ENCODE measurements around the gene ANK3.
A peak's percentile ranks its signal among the peaks of the same experiment; 100 is the strongest.

ANK3 gene

DNA sequence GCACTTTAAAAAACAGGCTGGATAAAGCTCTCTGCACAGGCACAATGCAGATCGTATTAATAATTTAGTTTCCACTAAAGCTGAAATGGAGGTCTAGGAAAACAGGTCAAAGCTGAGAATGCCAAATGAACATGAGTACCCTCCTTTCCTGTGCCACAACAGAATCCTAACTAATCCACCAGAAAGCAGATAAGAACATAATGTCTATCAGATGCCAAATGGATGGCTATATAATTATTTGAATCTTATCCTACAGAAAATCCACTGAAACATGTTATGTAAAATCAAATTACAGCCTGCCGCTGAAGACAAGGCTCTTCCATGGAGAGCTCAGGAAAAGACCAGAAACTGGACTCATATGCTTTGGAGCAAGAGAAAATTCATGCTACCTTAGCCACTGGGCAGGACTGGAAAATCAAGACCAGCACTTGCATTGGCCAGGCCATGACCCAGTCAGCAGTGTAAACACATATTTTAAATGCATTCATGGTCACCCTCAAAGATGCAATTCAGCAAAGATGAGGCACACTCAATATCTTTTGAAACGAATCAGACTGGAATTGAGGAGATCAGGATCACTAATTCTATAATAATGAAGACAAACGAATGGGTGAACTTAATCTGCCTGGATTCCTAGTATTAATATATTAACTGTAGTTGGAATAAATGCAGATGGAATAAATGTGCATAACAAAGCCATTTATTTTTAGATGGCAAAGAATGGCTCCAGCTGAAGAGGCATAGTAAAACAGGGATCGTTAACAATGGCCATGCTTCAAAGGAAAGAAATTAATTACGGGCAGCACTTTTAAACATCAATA is 13.2 kb downstream of the ANK3 start:
- no peak for DNase-seq

- DNase-seq = no peak
Measured at GRCh38 chr10:60375293-60376004, 14.2 kb downstream of the ANK3 start.

- no peak for DNase-seq
Measured at GRCh38 chr10:60374836-60375235, 14.8 kb downstream of the ANK3 start.

GRCh38 chr10:60372436-60372835 is 17.2 kb downstream of the ANK3 start:
- no peak for DNase-seq

DNA sequence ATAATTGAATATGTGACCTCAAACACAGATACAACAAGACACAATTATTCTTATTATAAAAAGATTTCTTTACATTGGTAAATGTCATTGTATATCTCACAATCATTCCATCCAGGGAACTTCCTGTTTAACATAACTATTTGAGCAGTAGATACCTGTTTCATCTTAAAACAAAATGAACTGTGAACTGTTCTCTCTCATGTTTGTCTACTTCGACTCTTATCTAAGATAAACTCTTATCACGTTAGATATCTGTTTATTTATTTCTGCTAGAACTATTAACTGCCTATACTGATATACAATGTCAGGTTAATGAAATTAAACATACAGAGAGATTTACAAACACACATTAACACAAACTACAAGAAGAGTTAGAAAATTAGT is 20.1 kb downstream of the ANK3 start:
- DNase-seq = peak in 1 of 2 experiments; percentile 0

DNA sequence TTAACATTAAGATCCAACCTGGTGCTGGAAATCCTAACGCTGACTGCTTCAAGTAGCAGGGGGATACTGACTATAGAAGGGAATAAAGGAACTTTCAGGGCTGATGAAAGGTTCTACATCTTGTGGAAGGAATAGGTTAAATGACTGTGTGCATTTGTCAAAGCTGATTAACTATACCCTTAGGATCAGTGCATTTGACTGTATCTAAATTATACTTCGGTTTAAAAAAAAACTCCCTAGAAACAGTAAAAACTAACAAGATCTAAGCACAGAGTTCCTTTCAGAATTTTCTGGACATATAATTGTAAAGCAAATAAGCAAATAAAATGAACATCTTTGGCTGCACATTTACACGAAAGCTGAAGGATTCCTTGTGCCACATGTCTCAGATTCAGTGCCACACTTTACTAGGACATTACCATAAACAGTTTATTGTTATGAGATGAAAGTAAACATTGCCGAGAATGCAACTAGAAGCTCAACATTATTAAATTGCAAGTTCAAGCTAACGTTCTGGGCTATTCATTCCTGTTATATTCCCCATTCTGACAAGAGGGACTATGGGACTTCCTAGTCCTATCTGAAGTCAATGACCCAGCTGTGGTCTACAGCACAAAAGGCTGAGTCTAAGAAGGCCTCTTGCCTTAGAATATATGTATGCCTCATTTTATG is 20.7 kb downstream of the ANK3 start:
- DNase-seq = no peak

DNA sequence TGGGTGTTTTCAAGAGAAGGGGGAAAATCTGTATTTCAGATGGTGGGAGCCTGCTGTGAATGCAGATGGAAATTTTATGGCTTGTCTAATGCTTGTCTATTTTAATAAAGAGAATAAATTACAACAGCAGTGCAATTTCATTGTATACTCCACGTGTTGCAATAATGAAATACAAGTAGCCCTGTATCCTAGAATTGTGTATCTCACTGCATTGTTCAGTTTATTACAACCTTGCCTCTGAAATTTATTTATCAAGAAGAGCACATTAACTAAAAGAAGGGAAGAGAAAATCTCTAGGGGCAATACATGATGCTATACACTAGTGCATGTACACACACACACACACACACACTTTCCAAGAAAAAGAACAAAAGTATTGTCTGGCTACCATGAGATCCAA is 21.8 kb downstream of the ANK3 start:
- DNase-seq = no peak

DNA sequence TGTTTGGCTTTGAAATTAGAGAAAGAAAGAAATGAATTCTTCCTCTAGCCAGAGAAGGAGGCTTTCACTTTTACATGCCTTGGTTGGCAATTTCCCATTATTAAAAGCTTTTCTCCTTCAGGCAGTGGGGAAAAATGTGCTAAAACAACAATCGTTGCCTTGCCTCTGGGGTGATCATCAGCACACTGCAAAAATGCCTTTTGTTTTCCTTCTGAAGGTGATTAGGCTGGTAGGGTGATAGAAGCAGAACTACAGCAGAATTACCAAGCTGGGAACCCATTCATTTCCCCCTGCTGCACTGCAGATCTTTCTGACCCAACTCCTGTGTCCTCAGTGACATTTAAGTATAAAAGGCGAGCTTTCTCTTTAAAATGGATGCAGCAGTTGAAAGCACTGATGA is 22.2 kb downstream of the ANK3 start:
- DNase-seq = no peak

- no peak for DNase-seq
Measured at GRCh38 chr10:60367024-60367423, 22.7 kb downstream of the ANK3 start.

DNA sequence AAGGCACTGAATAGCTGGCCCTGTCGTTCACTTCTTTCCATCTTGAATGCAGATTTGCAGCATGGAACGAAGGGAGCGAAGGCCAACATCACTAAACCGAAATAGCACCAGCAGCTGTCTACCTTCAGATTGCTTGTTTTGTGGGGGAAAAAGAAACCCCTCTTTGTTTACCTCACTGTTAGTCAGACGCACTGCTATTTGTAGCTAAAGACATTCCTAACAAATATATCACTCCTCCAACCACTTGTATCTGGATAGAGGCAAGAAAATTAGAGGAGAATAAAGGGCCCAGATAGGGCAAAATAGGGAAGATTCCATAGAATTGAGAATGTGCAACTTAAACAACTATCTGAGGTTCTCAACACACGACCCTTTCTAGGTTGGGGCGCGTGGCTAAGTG is 26.5 kb downstream of the ANK3 start:
- DNase-seq = no peak

GRCh38 chr10:60362461-60362860 is 27.2 kb downstream of the ANK3 start:
- DNase-seq = no peak

GRCh38 chr10:60359066-60359465 is 30.6 kb downstream of the ANK3 start:
- no peak for DNase-seq

DNA sequence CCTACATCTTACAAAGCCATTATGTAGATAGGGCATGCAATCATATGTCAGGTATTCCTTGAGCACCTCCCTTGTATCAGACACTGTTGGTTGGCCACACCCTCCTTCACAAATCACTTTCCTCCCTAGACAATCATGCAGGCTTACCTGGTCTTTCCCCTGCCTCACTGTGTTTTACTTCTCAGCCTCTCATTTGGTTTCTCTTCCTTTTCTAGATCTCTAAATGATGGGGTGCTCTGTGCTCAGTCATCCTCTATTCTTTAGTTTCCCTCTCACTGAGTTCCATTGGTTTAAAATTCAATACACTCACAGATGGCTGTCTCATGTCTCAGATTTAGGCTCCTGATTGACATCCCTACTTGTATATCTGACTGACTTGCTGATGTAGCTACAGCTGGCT is 31.4 kb downstream of the ANK3 start:
- DNase-seq = no peak

DNA sequence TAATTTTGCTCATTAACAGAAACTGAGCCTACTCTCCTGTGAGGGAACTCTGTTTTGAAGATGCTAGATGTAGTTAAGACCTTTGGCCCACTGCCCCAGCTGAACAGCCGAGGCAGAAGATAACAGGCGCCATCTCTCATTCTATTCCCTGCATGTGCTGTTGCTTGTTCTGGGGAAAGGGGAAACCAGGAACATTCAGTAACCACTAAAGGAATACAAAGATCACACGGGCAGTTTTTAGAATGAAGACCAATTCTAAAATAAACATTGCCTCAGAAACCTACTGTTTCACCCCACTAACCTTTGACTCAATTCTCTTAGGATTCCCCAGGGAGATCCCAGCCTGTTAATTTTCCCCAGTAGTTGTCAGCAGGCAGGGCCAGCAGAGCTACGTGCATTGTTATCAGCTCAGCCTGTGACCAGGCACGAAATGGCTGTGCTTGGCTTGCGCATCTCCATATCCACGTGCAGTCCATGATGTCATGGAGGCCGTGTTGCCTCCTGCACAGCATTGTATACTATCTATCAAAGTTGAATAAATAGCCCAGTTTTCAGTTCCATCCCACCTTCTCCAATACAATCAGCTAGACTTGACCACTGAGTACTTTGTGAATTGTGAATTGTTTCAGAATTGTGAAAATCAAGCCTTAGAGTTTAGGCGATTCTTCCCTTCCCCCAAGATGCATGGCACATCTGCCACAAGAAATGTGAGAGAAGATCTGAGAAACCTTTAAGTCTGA is 36.0 kb downstream of the ANK3 start:
- DNase-seq = no peak

DNA sequence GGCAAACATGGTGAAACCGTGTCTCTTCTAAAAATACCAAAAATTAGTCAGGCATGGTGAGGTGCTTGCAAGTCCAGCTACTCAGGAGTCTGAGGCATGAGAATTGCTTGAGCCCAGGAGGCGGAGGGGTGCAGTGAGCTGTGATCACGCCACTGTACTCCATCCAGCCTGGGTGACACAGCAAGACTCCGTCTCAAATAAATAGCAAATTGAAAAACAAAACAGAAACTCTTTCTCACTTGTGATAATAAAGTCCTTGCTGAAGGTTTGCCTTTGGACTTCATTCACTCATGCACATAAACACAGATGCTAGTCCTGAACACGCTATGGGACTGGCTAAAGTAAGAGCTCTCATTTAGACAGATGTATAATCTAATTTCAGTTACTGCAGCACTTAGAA is 37.6 kb downstream of the ANK3 start:
- DNase-seq = no peak

DNA sequence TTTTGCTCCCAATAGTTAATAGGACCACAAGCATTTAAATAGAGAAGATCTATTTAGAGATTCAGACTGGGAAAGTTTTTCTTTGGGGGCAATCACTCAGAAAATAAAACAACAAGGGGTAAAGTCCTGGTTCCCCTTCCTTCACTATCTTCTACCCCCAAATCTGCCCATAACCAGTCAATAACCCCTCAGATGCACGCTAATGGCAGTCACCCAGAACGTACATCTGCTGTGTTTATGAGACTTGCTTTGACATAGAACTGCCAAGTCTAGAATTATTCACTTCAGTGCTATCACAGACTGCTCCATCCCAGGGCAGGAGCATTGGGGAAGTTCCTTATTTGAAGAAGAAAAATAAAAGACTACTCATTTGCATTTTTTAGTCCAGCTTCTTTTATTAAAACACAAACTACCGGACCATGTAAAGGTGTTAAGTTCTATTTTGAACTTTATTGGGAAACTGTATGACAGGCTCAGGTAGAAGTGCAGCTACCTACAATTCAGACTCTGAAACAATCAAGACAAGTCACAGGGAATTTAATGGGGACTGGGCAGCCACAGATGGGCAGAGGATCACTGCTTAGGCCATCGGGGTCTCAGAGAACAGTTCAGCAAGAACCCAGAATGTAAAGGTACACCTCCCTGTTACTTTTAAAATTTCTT is 38.4 kb downstream of the ANK3 start:
- no peak for DNase-seq

DNA sequence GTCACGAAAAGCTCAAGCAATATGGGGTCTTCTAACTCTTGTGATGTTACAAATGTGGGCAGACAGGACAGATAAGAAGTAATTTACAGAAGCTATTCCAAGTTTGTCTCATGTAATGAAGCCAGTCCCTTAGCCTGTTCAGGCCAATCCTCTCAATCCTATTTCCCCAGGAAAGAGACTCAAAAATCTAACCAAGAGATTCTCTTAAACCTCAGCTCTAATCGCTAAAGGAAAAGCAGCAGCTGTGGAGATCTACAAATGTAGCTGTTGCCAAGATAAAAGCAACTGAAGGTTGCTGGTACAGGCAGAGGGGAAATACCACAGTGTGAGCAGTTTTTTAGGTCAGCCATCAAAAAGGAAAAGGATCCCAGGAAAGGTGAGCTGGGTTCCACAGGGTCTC is 39.3 kb downstream of the ANK3 start:
- DNase-seq = no peak

GRCh38 chr10:60349426-60349825 is 40.2 kb downstream of the ANK3 start:
- no peak for DNase-seq

- DNase-seq = no peak
Measured at GRCh38 chr10:60348982-60349381, 40.7 kb downstream of the ANK3 start.

GRCh38 chr10:60347270-60347669 is 42.4 kb downstream of the ANK3 start:
- no peak for DNase-seq

GRCh38 chr10:60346661-60347060 is 43.0 kb downstream of the ANK3 start:
- no peak for DNase-seq

DNA sequence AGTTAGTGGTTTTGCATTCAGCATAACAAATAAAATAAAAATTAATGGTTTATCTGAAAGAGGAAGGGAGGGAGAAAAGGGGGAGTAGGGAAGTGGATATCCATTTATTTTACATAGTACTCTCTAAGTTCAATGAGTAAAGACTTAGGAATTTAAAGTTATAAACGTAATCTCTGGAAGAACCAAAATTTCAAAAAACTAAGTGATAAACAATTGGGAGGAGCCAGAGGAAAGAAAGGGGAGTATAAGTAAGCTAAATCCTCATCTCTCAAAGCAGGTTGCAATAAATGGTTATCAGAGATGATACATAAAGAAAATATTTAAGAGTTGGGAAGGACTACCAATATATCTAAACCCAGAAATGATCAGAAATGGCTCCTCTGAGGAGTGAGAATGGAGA is 46.4 kb downstream of the ANK3 start:
- DNase-seq = no peak

DNA sequence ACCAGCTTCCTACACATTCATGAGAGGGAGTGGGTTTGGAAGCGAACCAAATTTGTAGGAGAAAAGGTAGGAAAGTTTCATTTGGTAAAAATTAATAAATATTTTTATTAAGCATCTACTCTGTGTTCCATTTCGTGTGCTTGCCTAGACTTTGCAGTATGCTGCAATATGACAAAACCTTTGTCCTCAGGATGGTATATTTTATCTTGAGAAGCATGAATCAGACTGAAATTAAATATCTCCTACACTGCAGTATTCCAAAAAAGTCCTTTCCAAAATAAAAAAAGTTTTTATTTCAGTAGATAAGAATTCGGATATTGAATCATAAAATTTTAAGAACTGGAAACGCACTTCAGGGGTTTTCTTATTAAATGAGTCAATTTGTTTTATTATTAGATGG is 47.7 kb downstream of the ANK3 start:
- no peak for DNase-seq

All from NCI-H1930 (cell line).